ENCODE data around the gene ITPRID1.

DNA sequence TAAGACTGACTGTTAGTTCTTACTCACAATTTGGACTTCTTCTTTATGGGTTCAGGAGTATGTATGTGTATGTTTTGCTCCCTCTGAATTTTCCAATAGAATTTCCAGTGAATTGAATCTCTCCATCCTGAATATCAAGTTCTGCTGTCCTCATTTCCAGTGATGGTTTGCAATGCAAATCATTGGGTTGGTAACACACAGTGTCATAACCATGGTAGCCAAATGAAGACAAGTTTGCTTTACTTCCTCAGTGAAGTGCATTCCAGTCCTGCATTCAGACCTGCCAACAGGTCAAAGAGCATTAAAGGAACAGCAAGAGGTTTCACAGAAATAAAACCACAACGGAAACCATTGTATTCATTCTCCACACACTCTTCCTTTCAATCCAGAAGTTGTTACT lies 15.2 kb downstream of the ITPRID1 start:
- TF ChIP-seq, protein P1, sequence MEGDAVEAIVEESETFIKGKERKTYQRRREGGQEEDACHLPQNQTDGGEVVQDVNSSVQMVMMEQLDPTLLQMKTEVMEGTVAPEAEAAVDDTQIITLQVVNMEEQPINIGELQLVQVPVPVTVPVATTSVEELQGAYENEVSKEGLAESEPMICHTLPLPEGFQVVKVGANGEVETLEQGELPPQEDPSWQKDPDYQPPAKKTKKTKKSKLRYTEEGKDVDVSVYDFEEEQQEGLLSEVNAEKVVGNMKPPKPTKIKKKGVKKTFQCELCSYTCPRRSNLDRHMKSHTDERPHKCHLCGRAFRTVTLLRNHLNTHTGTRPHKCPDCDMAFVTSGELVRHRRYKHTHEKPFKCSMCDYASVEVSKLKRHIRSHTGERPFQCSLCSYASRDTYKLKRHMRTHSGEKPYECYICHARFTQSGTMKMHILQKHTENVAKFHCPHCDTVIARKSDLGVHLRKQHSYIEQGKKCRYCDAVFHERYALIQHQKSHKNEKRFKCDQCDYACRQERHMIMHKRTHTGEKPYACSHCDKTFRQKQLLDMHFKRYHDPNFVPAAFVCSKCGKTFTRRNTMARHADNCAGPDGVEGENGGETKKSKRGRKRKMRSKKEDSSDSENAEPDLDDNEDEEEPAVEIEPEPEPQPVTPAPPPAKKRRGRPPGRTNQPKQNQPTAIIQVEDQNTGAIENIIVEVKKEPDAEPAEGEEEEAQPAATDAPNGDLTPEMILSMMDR (IDR thresholded peaks at IDR 0.05): no peak
- TF ChIP-seq POLR2AphosphoS5 (IDR thresholded peaks at IDR 0.05; ENCODE audit: low read depth, low read length): no peak
- TF ChIP-seq, protein P2, sequence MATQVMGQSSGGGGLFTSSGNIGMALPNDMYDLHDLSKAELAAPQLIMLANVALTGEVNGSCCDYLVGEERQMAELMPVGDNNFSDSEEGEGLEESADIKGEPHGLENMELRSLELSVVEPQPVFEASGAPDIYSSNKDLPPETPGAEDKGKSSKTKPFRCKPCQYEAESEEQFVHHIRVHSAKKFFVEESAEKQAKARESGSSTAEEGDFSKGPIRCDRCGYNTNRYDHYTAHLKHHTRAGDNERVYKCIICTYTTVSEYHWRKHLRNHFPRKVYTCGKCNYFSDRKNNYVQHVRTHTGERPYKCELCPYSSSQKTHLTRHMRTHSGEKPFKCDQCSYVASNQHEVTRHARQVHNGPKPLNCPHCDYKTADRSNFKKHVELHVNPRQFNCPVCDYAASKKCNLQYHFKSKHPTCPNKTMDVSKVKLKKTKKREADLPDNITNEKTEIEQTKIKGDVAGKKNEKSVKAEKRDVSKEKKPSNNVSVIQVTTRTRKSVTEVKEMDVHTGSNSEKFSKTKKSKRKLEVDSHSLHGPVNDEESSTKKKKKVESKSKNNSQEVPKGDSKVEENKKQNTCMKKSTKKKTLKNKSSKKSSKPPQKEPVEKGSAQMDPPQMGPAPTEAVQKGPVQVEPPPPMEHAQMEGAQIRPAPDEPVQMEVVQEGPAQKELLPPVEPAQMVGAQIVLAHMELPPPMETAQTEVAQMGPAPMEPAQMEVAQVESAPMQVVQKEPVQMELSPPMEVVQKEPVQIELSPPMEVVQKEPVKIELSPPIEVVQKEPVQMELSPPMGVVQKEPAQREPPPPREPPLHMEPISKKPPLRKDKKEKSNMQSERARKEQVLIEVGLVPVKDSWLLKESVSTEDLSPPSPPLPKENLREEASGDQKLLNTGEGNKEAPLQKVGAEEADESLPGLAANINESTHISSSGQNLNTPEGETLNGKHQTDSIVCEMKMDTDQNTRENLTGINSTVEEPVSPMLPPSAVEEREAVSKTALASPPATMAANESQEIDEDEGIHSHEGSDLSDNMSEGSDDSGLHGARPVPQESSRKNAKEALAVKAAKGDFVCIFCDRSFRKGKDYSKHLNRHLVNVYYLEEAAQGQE (IDR thresholded peaks at IDR 0.05; ENCODE audit: insufficient read depth in 1 of 2, low read depth in 2 of 2, low read length in 1 of 2): no peak
- no peak for TF ChIP-seq SIN3A (IDR thresholded peaks at IDR 0.05; ENCODE audit: borderline replicate concordance, insufficient read depth, low read depth, low read length)
